ENCODE data around the gene FZD2.

DNA sequence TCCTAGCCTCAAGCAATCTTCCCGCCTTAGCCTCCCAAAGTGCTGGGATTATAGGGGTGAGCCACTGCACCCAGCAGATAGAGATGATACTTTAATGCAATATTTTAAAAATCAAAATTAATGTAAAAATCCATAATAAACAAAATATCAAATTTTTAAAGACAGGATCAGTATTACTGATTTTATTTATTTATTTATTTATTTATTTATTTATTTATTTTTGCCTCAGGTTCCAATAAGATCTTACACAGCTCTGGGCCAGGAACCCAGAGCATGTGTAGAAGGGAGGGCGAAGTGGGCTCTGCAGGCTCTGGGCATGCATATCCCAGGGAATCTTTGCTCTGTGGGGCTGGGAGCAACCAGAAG lies 41.6 kb downstream of the FZD2 start:
- TF ChIP-seq, protein P1, sequence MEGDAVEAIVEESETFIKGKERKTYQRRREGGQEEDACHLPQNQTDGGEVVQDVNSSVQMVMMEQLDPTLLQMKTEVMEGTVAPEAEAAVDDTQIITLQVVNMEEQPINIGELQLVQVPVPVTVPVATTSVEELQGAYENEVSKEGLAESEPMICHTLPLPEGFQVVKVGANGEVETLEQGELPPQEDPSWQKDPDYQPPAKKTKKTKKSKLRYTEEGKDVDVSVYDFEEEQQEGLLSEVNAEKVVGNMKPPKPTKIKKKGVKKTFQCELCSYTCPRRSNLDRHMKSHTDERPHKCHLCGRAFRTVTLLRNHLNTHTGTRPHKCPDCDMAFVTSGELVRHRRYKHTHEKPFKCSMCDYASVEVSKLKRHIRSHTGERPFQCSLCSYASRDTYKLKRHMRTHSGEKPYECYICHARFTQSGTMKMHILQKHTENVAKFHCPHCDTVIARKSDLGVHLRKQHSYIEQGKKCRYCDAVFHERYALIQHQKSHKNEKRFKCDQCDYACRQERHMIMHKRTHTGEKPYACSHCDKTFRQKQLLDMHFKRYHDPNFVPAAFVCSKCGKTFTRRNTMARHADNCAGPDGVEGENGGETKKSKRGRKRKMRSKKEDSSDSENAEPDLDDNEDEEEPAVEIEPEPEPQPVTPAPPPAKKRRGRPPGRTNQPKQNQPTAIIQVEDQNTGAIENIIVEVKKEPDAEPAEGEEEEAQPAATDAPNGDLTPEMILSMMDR (conservative IDR thresholded peaks at IDR 0.05; ENCODE audit: low read depth, low read length): no peak
- no peak for TF ChIP-seq EZH2 (IDR thresholded peaks at IDR 0.05; ENCODE audit: borderline replicate concordance, low read depth, low read length, poor library complexity, severe bottlenecking)
